Dermis microvascular lymphatic vessel endothelial cell (primary cell): Measurements from ENCODE around the gene ENDOU. TPM values are rescaled to one million over a fixed set of nuclear protein-coding genes. Genes with fewer than 3 reads are reported as not detected.
A peak's percentile ranks its signal among the peaks of the same experiment; 100 is the strongest.

Experiments
- DNase-seq, 2 donors: peaks; one replicate each; pipeline versions ENCODE4 v3.0.0 to v3.0.0-alpha.2; 2010; ENCODE audit warnings: low read depth in 2 of 2
- total RNA-seq: library from RNA; depleted of rRNA; stranded (reverse); fragments of >200 nt; gene quantifications from 2 replicates; pipeline ENCODE4 v1.2.1, GENCODE V29; 2014

ENDOU gene
- total RNA-seq, 1 donor from 2014 or later, result under 0.01 TPM

GRCh38 chr12:47744005-47744651 lies 18.8 kb upstream of the ENDOU start:
- peak in 1 of 2 donors; percentile 35 for DNase-seq

DNA sequence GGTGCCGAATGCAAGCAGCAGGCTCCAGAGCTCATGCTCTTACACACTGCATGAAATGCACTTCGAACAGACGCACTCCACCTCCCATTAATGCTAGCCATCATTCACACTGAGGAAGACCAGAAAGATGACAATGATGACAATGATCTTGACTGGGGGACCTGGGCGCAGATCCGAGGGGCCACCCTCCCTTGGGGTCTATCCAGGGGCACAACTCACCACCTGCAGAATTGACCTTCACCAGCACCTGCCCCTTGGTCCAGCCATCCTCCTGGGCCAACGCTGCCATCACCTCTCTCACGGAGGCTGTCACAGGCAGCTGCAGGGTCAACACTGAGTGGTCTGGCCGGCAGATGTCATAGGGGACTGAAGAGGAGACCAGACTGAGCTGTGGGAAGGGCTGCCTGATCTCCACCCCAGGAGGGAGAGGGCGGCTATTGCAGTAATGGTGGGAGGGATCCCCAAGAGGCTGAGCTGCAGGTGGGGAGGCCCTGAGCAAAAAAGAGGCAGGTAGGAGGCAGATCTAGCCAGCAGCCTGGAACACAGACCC lies 18.1 kb upstream of the ENDOU start:
- DNase-seq, result no peak

DNA sequence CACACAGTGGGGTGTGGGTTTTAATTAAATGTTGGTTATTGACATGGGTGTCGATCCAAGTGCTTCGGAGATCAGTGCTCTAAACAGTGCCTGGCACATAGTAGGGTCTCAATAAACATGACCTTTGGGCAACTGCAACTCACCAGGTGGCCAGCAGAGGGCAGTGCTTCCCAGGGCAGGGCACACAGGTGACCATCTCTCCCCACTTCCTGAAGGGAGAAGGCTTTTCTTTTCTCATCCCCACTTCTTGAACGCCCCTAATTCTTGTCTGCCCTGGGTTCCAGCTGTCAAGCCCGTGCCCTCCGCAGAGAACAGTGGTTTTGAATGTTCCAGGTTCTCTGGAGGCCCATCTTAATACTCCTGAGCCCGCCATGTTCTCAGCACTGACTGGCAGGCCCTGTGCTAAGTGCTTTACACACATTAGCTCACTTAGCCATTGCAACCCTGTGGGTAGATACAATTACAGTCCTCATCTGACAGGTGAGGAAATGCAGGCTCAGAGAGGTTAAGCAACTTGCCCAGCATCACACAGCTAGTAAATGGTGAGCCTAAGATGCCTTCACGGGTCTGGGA lies 17.0 kb upstream of the ENDOU start:
- DNase-seq, result peak; percentile 25 to 54

DNA sequence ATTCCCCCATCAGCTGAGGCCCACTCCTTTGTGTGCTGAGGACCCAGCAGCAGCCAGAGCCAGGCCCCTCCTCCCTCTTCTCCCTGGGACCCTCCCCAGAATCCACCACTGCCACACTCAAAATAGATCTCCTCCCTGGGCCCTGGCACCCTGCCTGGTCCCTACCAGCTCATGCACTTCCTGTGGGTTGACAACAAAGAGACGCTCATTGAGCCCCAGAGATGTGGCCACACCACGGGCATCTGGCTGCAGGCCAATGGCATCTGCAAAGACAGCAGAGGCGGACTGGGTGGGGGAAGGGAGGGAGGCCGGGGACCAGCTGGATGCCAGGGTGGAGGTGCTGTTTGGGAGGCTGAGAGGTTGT lies 16.0 kb upstream of the ENDOU start:
- peak in 1 of 2 donors; percentile 53 for DNase-seq

DNA sequence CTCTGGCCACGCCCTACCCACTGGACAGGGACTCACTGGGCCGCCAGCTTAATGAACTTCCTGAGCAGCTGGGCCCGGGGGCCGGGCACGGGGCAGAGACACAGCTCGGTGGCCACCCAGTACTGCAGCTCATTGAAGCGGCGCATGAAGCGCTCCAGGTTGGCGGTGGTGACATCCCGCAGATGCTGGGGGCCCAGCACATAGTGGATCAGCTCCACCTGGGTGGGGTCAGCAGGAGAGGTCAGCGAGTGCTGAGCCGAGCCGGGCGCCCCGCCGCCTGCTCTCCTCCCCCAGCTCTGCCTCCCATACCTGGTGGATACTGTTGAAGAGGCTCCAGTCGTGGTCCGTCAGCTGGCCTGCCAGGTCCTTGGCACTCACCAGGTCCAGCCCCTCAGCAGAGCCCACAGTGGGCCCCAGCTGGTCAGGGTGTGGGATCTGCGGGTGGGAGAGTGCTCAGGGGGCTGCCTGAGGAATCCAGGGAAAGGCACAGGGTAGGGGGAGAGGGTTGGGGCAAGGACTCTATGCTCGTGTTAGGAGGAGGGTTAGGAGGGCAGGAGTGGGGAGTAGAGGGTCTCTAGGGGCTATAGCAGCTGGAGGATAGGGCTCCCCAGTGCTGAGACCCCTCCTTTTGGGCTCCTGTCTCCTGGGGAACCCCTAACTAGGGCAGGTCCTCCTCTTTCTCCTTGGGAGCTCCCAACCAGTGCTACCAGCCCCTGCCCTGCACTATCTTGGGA lies 15.5 kb upstream of the ENDOU start:
- peak in 1 of 2 donors; percentile 24 for DNase-seq

GRCh38 chr12:47739979-47740378 lies 14.7 kb upstream of the ENDOU start:
- DNase-seq, result peak in 1 of 2 donors; percentile 33

- DNase-seq, result no peak
Observed at GRCh38 chr12:47739297-47739696, 14.0 kb upstream of the ENDOU start.

DNA sequence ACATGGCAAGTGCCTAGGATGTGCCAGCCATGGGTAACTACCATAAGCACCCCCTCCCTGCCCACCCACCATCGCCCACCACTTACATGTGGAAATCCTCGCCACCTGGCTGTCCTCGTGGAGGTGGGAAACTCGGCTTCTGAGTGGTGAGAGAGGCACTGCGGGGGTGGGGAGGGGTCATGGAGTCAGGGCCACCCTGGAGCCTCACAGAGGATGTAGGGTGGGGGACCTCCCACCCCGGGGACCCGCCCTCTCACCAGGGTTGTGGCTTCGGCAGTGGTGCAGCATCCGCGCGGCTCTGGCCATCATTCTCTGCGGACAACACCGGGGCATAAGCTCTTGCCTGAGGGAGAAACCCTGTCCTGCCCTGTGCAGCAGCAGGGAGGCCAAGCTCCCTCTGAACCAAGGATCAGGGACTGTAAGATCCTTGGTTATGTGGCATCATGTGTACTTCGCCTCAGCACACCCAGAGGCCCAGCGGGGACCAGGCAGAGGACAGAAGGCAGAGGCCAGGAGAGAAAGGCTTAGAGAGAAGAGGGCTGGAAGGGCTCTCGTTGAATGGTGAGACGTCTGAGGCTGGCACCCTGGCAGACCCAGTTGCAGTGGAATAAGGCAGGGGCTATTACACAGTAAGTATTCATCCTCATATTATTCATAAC lies 12.8 kb upstream of the ENDOU start:
- no peak for DNase-seq

DNA sequence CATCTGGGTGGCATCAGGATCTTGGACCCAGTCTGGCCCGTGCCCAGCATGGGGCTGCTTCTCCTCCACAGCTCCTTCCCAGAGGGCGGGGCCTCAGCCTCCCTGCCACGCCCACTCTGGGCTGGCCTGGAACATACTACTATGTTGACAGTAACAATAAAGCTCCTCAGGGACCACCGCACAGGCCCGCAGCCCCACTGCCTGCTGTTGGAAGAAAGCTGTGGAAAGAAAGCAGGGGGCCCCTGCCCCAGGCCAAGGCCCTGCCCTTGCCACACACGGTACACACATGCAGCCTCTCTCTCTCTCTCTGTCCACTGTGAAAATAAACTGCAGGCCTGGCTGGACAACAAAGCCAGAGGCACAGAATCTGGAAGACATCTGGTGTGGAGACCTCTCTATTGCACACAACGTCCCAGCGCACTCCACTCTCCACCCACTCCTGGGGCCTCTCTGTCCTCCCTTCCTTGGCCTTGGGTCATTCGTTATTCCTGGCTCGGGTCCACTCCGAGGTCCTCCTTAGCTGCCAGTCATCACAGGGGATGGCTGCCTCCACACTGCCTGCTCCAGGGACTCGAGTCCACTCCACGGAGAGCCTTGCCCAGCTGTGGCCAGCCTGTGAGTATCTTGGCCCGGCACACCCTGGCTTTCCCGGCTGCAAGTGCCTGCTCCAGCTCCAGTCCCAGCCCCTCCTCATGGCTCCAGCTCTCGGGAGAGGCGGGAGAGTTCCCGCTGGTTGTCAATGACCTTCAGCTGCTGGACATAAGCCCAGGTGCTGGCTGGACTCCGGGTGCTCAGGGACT lies 11.8 kb upstream of the ENDOU start:
- no peak for DNase-seq

DNA sequence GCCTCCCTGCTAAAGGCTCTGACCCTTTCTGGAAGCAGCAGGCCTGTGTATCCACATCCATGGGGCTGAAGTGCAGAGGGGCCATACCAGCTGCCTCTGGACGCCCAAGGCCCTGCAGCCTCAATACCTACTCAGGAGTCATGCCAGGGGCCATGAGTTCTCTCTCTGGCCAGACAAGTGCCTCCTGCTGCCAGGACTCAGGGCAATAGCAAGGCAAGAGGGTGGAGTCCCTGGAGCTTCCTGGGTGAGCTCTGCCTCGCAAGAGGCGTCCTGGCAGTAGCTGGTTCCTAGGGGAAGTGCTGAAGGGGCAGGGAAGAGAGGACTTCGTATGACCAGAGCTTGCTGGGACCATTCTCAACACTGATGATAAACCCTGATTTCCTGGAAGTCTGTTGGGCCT lies 10.9 kb upstream of the ENDOU start:
- no peak for DNase-seq

GRCh38 chr12:47735649-47736048 lies 10.4 kb upstream of the ENDOU start:
- DNase-seq, result no peak

- no peak for DNase-seq
Observed at GRCh38 chr12:47734725-47735480, 9.6 kb upstream of the ENDOU start.

GRCh38 chr12:47733142-47733541 lies 7.9 kb upstream of the ENDOU start:
- DNase-seq, result no peak

GRCh38 chr12:47732504-47732903 lies 7.2 kb upstream of the ENDOU start:
- DNase-seq, result no peak

GRCh38 chr12:47731723-47732122 lies 6.4 kb upstream of the ENDOU start:
- DNase-seq, result no peak

DNA sequence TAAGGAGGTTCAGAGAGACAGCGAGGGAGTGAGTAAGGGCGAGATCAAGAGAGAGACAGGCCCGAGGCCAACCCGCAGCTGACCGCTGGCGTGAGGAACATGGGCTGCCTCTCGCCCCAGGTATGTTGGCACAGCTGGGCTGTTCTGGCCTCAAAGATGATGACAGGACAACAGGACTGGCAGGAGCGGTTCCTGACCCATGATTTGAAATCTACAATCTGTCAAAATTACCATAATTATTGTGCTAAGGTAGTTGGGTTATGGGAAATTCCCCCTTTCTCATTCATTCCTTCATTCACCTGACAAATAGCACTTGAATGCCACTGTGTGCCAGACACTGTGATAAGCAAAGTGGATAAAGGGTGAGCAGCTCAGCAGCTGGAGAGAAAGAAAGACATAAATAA lies 5.1 kb upstream of the ENDOU start:
- no peak for DNase-seq

GRCh38 chr12:47729233-47729632 lies 3.9 kb upstream of the ENDOU start:
- DNase-seq, result no peak

DNA sequence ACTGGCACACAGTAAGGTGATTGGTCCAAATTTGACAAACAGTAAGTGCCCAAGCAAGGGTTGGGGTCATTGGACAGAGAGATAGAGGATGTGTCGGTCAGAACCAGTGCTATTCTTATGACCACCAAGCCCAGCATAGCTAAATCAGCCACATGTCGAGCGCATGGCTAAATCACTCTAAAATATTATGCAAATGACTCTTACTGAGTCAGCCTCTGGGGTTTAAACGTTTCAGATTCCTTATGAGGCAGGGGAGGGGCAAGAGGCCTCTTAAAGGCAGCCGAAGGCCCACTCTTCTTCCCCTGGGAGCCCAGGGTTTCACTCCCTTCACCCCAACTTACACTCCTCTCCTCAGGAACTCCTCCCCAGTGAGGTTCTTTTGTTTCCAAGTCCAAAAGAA lies 603 bp upstream of the ENDOU start:
- DNase-seq, result no peak

DNA sequence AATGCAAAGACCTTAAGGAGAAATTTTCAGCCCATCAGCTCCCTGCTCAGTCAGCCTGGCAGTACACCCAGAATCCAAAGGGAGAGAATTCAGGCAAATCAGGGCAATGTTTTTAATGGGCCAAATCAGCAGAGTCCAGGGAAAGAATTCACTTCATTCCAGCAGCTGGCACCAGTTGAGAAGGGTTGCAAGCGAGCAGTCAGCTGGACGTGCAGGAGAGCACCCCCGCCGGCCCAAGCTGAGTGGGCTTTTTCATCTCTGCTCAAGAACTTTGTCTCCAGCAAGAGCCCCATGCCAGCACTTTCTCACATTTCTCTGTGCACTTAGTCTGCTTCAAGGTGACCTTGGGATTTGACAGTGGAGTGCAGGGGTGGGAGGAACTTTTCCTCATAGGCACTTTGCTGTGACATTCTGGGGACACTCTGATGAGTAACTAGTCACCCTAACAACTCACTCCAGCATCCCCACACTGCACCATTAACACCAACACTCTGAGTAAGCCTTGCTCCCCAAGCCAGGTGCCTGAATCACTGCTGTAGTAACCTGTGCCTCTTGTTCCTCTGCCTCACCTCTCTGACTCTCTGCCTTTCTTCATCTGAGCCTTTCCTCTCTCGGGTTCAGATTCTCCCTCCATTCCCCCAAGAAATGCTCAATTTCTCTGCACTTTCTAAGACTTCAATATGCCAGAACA lies 2.2 kb downstream of the ENDOU start:
- DNase-seq, result no peak
